ENCODE results near the gene DPP6. TPM values are rescaled to one million over a fixed set of nuclear protein-coding genes. Genes with fewer than 3 reads are reported as not detected.

The DPP6 gene
- total RNA-seq, 1 donor from 2014 or later = 1.4 TPM

GRCh38 chr7:154879629-154880028 is 827.4 kb downstream of the DPP6 start:
- DNase-seq (ENCODE audit: low spot score) = no peak
- no peak overlapping the region for H3K27ac Mint-ChIP-seq (ENCODE audit: unreplicated experiment)
- no peaks in the 10 kb centered on the region for H3K9me3 Mint-ChIP-seq (ENCODE audit: unreplicated experiment)
- TF ChIP-seq CTCF (IDR thresholded peaks at IDR 0.05; ENCODE audit: unreplicated experiment) = no peak
- H3K4me1 Mint-ChIP-seq (ENCODE audit: unreplicated experiment) = no peaks in the 10 kb centered on the region
- peaks cover 10% of the 10 kb centered on the region for H3K27me3 Mint-ChIP-seq (ENCODE audit: unreplicated experiment)
- H3K36me3 Mint-ChIP-seq (ENCODE audit: low read depth, unreplicated experiment) = peaks cover 4% of the 10 kb centered on the region
- no peak overlapping the region for H3K4me3 Mint-ChIP-seq (ENCODE audit: unreplicated experiment)

GRCh38 chr7:154880513-154880912 is 828.3 kb downstream of the DPP6 start:
- no peaks in the 10 kb centered on the region for H3K9me3 Mint-ChIP-seq (ENCODE audit: unreplicated experiment)
- H3K36me3 Mint-ChIP-seq (ENCODE audit: low read depth, unreplicated experiment) = peaks cover 4% of the 10 kb centered on the region
- no peak overlapping the region for H3K4me3 Mint-ChIP-seq (ENCODE audit: unreplicated experiment)
- no peak for DNase-seq (ENCODE audit: low spot score)
- no peaks in the 10 kb centered on the region for H3K4me1 Mint-ChIP-seq (ENCODE audit: unreplicated experiment)
- H3K27ac Mint-ChIP-seq (ENCODE audit: unreplicated experiment) = peak overlapping the region; percentile 1
- TF ChIP-seq CTCF (IDR thresholded peaks at IDR 0.05; ENCODE audit: unreplicated experiment) = no peak
- peaks cover 10% of the 10 kb centered on the region for H3K27me3 Mint-ChIP-seq (ENCODE audit: unreplicated experiment)

GRCh38 chr7:154881026-154881425 is 828.8 kb downstream of the DPP6 start:
- Mint-ChIP-seq H3K36me3 (ENCODE audit: low read depth, unreplicated experiment) (peaks cover 3% of the 10 kb centered on the region), H3K4me3 (ENCODE audit: unreplicated experiment) (no peak overlapping the region), H3K27me3 (ENCODE audit: unreplicated experiment) (peaks cover 10% of the 10 kb centered on the region)

GRCh38 chr7:154881526-154881925 is 829.3 kb downstream of the DPP6 start:
- DNase-seq (ENCODE audit: low spot score) = no peak
- H3K36me3 Mint-ChIP-seq (ENCODE audit: low read depth, unreplicated experiment) = no peaks in the 10 kb centered on the region
- no peak for TF ChIP-seq CTCF (IDR thresholded peaks at IDR 0.05; ENCODE audit: unreplicated experiment)
- H3K27me3 Mint-ChIP-seq (ENCODE audit: unreplicated experiment) = peaks cover 8% of the 10 kb centered on the region
- H3K4me1 Mint-ChIP-seq (ENCODE audit: unreplicated experiment) = no peaks in the 10 kb centered on the region
- H3K4me3 Mint-ChIP-seq (ENCODE audit: unreplicated experiment) = no peak overlapping the region
- no peak overlapping the region for H3K27ac Mint-ChIP-seq (ENCODE audit: unreplicated experiment)
- no peaks in the 10 kb centered on the region for H3K9me3 Mint-ChIP-seq (ENCODE audit: unreplicated experiment)

More at GRCh38 chr7:154881026-154881425, 828.8 kb downstream of the DPP6 start:
- TF ChIP-seq CTCF (IDR thresholded peaks at IDR 0.05; ENCODE audit: unreplicated experiment) = no peak
- peak overlapping the region; percentile 1 for H3K27ac Mint-ChIP-seq (ENCODE audit: unreplicated experiment)
- no peak for DNase-seq (ENCODE audit: low spot score)
- H3K9me3 Mint-ChIP-seq (ENCODE audit: unreplicated experiment) = no peaks in the 10 kb centered on the region
- H3K4me1 Mint-ChIP-seq (ENCODE audit: unreplicated experiment) = no peaks in the 10 kb centered on the region

- no peak for TF ChIP-seq CTCF (IDR thresholded peaks at IDR 0.05; ENCODE audit: unreplicated experiment)
- Mint-ChIP-seq H3K4me3 (ENCODE audit: unreplicated experiment) (no peak overlapping the region), H3K4me1 (ENCODE audit: unreplicated experiment) (no peaks in the 10 kb centered on the region), H3K36me3 (ENCODE audit: low read depth, unreplicated experiment) (no peaks in the 10 kb centered on the region), H3K27ac (ENCODE audit: unreplicated experiment) (no peak overlapping the region), H3K27me3 (ENCODE audit: unreplicated experiment) (peaks cover 4% of the 10 kb centered on the region), H3K9me3 (ENCODE audit: unreplicated experiment) (no peaks in the 10 kb centered on the region)
- no peak for DNase-seq (ENCODE audit: low spot score)
These were observed 830.8 kb downstream of the DPP6 start for GRCh38 chr7:154882931-154883474.
